Measurements from ENCODE around the gene LRRC9.

LRRC9 gene

DNA sequence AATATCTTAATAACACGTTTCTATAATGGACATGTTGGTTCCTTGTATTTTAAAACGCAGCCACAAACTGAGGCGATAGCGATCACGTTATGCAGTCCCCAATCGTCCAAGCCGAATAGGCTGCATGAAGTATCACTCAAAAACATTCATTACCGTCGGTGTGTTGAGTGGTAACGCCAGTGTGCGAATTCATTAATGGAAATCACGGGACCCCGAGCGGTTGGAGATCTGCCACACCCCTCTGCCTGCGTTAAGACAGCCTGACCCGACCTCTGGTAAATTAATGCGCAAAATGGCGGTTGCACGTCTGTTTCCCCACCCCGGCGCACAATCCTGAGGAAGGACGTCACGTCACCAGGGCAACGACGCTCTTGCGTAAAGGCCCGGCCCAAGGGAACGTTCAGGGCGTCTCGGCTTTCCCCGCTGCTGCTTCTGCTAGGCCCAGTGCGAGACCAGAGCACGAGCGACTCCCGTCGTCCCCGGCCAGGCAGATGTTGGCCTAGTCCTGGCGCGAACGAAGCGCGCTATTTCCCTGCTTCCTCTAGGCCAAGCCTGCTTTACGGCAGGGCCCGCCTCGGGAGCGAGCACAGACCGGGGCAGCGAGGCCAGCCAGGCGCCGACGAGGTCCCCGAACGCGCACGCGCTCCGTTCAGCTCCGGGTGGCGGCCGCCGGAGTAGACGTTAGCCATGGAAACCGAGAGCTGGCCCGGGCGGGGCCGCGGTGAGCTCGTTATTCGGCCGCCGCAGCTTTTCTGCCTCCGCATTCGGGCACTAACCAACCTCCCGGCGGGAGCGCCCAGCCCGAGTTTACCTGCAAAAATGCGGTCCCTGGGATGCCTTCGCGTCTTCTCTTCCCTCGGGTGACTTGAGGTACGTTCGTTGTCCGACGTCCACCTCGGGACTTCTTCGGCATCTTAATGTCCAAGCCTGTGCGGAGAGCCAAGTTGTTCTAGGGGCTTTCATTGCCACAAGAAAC lies 171.9 kb downstream of the LRRC9 start, which contains the start of gene PCNX4:
Gene PCNX4 (plus strand): TSS at position 374 of the 976 bp plus-strand sequence. CDS start 15,716 bp downstream, outside the sequence.
- TF ChIP-seq CEBPB (IDR thresholded peaks at IDR 0.05) (peak; percentile 84), TEAD4 (IDR thresholded peaks at IDR 0.05) (no peak; the same call in none of the 2 replicates), YY1 (IDR thresholded peaks at IDR 0.05; ENCODE audit: low read depth) (peak; percentile 91), TAF1 (IDR thresholded peaks at IDR 0.05; ENCODE audit: low read depth) (peak; percentile 90), NFIC (IDR thresholded peaks at IDR 0.05) (no peak), FOXM1 (IDR thresholded peaks at IDR 0.05; ENCODE audit: borderline replicate concordance, low read depth) (0 out of 2 replicates have a peak, but pooled peaks have one; percentile 38), EGR1 (IDR thresholded peaks at IDR 0.05) (peak; percentile 19; the same call in 1 of the 2 replicates), CREB1 (IDR thresholded peaks at IDR 0.05; ENCODE audit: low read depth) (peak; percentile 67), RAD21 (IDR thresholded peaks at IDR 0.05; ENCODE audit: low read depth) (no peak; the same call in 1 of the 2 replicates), EP300 (IDR thresholded peaks at IDR 0.05; ENCODE audit: borderline replicate concordance) (no peak), ZBTB7A (IDR thresholded peaks at IDR 0.05; ENCODE audit: low read depth) (no peak), TCF12 (IDR thresholded peaks at IDR 0.05; ENCODE audit: low read depth) (peak; percentile 57; the same call in 1 of the 2 replicates)
- TF ChIP-seq, protein P1, sequence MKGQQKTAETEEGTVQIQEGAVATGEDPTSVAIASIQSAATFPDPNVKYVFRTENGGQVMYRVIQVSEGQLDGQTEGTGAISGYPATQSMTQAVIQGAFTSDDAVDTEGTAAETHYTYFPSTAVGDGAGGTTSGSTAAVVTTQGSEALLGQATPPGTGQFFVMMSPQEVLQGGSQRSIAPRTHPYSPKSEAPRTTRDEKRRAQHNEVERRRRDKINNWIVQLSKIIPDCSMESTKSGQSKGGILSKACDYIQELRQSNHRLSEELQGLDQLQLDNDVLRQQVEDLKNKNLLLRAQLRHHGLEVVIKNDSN (IDR thresholded peaks at IDR 0.05), result peak; percentile 63
- TF ChIP-seq, protein P2, sequence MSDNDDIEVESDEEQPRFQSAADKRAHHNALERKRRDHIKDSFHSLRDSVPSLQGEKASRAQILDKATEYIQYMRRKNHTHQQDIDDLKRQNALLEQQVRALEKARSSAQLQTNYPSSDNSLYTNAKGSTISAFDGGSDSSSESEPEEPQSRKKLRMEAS (IDR thresholded peaks at IDR 0.05), result peak; percentile 96
- TF ChIP-seq, protein P3, sequence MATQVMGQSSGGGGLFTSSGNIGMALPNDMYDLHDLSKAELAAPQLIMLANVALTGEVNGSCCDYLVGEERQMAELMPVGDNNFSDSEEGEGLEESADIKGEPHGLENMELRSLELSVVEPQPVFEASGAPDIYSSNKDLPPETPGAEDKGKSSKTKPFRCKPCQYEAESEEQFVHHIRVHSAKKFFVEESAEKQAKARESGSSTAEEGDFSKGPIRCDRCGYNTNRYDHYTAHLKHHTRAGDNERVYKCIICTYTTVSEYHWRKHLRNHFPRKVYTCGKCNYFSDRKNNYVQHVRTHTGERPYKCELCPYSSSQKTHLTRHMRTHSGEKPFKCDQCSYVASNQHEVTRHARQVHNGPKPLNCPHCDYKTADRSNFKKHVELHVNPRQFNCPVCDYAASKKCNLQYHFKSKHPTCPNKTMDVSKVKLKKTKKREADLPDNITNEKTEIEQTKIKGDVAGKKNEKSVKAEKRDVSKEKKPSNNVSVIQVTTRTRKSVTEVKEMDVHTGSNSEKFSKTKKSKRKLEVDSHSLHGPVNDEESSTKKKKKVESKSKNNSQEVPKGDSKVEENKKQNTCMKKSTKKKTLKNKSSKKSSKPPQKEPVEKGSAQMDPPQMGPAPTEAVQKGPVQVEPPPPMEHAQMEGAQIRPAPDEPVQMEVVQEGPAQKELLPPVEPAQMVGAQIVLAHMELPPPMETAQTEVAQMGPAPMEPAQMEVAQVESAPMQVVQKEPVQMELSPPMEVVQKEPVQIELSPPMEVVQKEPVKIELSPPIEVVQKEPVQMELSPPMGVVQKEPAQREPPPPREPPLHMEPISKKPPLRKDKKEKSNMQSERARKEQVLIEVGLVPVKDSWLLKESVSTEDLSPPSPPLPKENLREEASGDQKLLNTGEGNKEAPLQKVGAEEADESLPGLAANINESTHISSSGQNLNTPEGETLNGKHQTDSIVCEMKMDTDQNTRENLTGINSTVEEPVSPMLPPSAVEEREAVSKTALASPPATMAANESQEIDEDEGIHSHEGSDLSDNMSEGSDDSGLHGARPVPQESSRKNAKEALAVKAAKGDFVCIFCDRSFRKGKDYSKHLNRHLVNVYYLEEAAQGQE (IDR thresholded peaks at IDR 0.05; ENCODE audit: low read depth), result 0 out of 2 replicates have a peak, but pooled peaks have one; percentile 18

DNA sequence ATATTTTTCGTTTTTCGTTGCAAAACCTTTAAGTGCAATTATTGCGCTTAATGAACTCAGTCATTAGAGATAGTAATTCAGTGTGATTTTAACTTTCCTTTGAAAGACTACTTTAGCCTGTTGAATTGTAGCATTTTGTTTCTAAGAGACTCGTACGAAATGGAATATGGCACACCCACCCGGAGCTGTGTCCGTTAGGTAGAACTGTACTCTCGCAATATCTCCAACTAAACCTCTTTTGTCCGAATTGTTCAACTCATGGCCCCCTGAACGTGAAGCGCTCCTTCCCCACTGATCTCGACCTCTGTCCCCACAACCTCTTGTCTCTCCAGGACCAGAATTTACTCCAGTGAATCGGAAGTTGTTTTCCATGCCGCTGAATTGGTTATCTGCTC lies 172.6 kb downstream of the LRRC9 start:
- TF ChIP-seq TCF12 (IDR thresholded peaks at IDR 0.05; ENCODE audit: low read depth), result no peak
- TF ChIP-seq YY1 (IDR thresholded peaks at IDR 0.05; ENCODE audit: low read depth), result no peak
- TF ChIP-seq, protein P1 (IDR thresholded peaks at IDR 0.05), result no peak
- TF ChIP-seq TEAD4 (IDR thresholded peaks at IDR 0.05), result no peak
- no peak for TF ChIP-seq FOXM1 (IDR thresholded peaks at IDR 0.05; ENCODE audit: borderline replicate concordance, low read depth)
- no peak for TF ChIP-seq NFIC (IDR thresholded peaks at IDR 0.05)
- TF ChIP-seq, protein P2 (IDR thresholded peaks at IDR 0.05), result no peak
- TF ChIP-seq CREB1 (IDR thresholded peaks at IDR 0.05; ENCODE audit: low read depth), result no peak
- no peak for TF ChIP-seq ZBTB7A (IDR thresholded peaks at IDR 0.05; ENCODE audit: low read depth)
- TF ChIP-seq TAF1 (IDR thresholded peaks at IDR 0.05; ENCODE audit: low read depth), result no peak
- TF ChIP-seq RAD21 (IDR thresholded peaks at IDR 0.05; ENCODE audit: low read depth), result no peak
- TF ChIP-seq EGR1 (IDR thresholded peaks at IDR 0.05), result no peak
- no peak for TF ChIP-seq CEBPB (IDR thresholded peaks at IDR 0.05)

DNA sequence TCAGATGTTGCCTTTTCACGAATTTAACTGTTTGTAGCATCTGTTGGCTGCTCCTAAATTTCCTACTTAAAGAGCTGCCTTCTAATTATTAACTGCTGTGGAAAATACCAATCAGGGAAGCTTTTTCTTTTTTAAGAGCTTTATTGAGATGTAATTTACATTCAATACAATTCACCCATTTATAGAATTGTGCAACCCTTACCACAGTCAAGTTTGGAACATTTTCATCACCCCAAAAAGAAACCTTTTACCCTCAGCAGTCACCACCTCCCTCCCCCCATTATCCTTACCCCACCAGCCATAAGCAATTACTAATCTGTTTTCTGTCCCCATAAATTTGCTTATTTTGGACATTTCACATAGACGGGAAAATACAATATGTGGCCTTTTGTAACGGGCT lies 173.1 kb downstream of the LRRC9 start:
- TF ChIP-seq, protein P2 (IDR thresholded peaks at IDR 0.05), result no peak
- TF ChIP-seq EP300 (IDR thresholded peaks at IDR 0.05; ENCODE audit: borderline replicate concordance), result no peak
- no peak for TF ChIP-seq RAD21 (IDR thresholded peaks at IDR 0.05; ENCODE audit: low read depth)
- no peak for TF ChIP-seq TEAD4 (IDR thresholded peaks at IDR 0.05)
- TF ChIP-seq, protein P1 (IDR thresholded peaks at IDR 0.05), result no peak
- TF ChIP-seq, protein P3 (IDR thresholded peaks at IDR 0.05; ENCODE audit: low read depth), result no peak

DNA sequence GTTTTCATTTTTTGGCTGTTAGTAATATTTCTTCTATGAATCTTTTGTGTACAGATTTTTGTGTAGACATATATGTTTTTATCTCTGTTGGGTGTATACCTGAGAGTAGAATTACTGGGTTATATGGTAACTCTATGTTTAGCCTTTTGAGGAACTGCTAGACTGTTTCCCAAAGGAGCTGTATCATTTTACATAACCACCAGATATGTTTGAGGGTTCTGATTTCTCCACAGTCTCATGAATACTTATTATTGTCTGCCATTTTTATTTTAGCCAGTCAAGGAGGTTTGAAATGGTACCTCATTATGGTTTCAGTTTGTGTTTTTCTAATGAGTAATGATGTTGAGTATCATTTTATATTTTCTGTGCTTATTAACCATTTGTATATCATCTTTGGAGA lies 173.7 kb downstream of the LRRC9 start:
- TF ChIP-seq FOXM1 (IDR thresholded peaks at IDR 0.05; ENCODE audit: borderline replicate concordance, low read depth) (no peak), TAF1 (IDR thresholded peaks at IDR 0.05; ENCODE audit: low read depth) (no peak), TCF12 (IDR thresholded peaks at IDR 0.05; ENCODE audit: low read depth) (no peak), RAD21 (IDR thresholded peaks at IDR 0.05; ENCODE audit: low read depth) (no peak), EP300 (IDR thresholded peaks at IDR 0.05; ENCODE audit: borderline replicate concordance) (no peak), YY1 (IDR thresholded peaks at IDR 0.05; ENCODE audit: low read depth) (no peak), CREB1 (IDR thresholded peaks at IDR 0.05; ENCODE audit: low read depth) (no peak), TEAD4 (IDR thresholded peaks at IDR 0.05) (no peak), ZBTB7A (IDR thresholded peaks at IDR 0.05; ENCODE audit: low read depth) (no peak), NFIC (IDR thresholded peaks at IDR 0.05) (no peak), EGR1 (IDR thresholded peaks at IDR 0.05) (no peak), CEBPB (IDR thresholded peaks at IDR 0.05) (no peak)
- TF ChIP-seq, protein P1 (IDR thresholded peaks at IDR 0.05), result no peak
- TF ChIP-seq, protein P3 (IDR thresholded peaks at IDR 0.05; ENCODE audit: low read depth), result no peak
- TF ChIP-seq, protein P2 (IDR thresholded peaks at IDR 0.05), result no peak
